Type B pancreatic cell (in vitro differentiated cells): ENCODE results near the gene CEBPG. TPM values are rescaled to one million over a fixed set of nuclear protein-coding genes. Genes with fewer than 3 reads are reported as not detected.

Experiments
- DNase-seq: peaks from one replicate; pipeline ENCODE4 v3.0.0; 2021; ENCODE audit warnings: mixed read lengths; ENCODE audit not compliant: unreplicated experiment; ENCODE audit errors: extremely low spot score
- H3K27ac Mint-ChIP-seq: 2 replicates; pipeline ENCODE4 v1.8.0; 2021; ENCODE audit warnings: mild to moderate bottlenecking, mixed read lengths
- H3K27me3 Mint-ChIP-seq: 2 replicates; pipeline ENCODE4 v1.8.0; 2021; ENCODE audit warnings: mixed read lengths
- H3K36me3 Mint-ChIP-seq: 2 replicates; pipeline ENCODE4 v1.8.0; 2021; ENCODE audit warnings: mixed read lengths
- H3K4me1 Mint-ChIP-seq: one replicate; pipeline ENCODE4 v1.8.0; 2021; ENCODE audit warnings: mixed read lengths; ENCODE audit not compliant: unreplicated experiment
- H3K4me3 Mint-ChIP-seq: 2 replicates; pipeline ENCODE4 v1.8.0; 2021; ENCODE audit warnings: mild to moderate bottlenecking, mixed read lengths
- H3K9me3 Mint-ChIP-seq: 2 replicates; pipeline ENCODE4 v1.8.0; 2021; ENCODE audit warnings: mixed read lengths
- CTCF ChIP-seq: fragments of 200-600 bp; sonication (generic); conservative IDR thresholded peaks from 2 replicates; pipeline ENCODE4 v1.5.0; 2021; ENCODE audit warnings: antibody characterized with exemption, mild to moderate bottlenecking
- total RNA-seq: library from RNA; stranded (reverse); gene quantifications from 2 replicates; pipeline ENCODE4 v1.2.1, GENCODE V29; 2021; ENCODE audit warnings: low replicate concordance

Gene CEBPG
- total RNA-seq, 1 donor from 2014 or later, result 30.1 TPM

GRCh38 chr19:33400856-33401682, 27.6 kb downstream of the CEBPG start:
- no peak overlapping the region for H3K27ac Mint-ChIP-seq
- H3K9me3 Mint-ChIP-seq, result no peaks in the 10 kb centered on the region
- no peak for DNase-seq
- peaks cover 10% of the 10 kb centered on the region for H3K4me1 Mint-ChIP-seq
- TF ChIP-seq CTCF, result no peak
- H3K27me3 Mint-ChIP-seq, result no peaks in the 10 kb centered on the region
- no peak overlapping the region for H3K4me3 Mint-ChIP-seq
- no peaks in the 10 kb centered on the region for H3K36me3 Mint-ChIP-seq

DNA sequence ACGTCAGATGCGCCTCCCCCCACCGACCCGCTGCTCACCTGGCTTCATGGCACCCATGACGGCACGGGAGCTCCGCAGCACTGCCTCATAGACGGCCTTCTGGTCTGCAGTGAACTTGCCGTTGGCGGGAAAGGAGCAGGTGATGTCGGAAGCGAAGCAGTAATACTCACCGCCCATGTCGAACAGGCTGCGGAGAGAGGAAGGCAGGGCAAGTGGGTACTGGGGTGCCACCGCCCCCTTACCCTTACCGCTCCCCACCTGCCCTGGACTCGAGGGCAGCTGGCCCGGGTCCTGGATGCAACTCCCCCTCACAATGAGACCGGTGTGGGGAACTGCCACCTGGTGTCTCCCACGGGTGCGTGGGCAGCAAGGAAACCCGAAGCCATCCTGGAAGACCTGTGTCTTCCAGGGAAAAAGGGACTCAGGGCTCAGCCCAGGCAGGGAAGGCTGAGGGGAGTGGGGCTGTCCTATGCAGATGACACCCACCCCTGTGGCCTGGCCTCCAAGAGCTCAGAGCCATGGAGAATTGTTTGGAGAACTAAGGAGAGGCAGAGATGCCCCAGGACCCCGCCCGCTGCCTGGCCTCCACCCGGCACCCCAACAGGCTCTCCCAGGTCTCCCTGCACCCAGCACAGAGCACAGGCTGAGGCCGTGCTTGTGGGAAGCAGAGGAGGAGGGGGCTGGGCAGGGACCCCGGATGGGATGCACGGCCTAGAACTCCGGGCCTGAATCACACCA, 28.3 kb downstream of the CEBPG start:
- DNase-seq, result no peak
- no peak overlapping the region for H3K4me3 Mint-ChIP-seq
- H3K9me3 Mint-ChIP-seq, result no peaks in the 10 kb centered on the region
- H3K27me3 Mint-ChIP-seq, result no peaks in the 10 kb centered on the region
- no peak overlapping the region for H3K27ac Mint-ChIP-seq
- no peaks in the 10 kb centered on the region for H3K36me3 Mint-ChIP-seq
- TF ChIP-seq CTCF, result no peak
- peaks cover 7% of the 10 kb centered on the region for H3K4me1 Mint-ChIP-seq

- Mint-ChIP-seq H3K4me1 (peaks cover 7% of the 10 kb centered on the region), H3K27ac (no peak overlapping the region), H3K27me3 (no peaks in the 10 kb centered on the region), H3K4me3 (no peak overlapping the region), H3K9me3 (no peaks in the 10 kb centered on the region), H3K36me3 (no peaks in the 10 kb centered on the region)
- DNase-seq, result no peak
- no peak for TF ChIP-seq CTCF
Measured at GRCh38 chr19:33402421-33403220, 29.1 kb downstream of the CEBPG start.

GRCh38 chr19:33403221-33403972, 29.9 kb downstream of the CEBPG start:
- no peak for DNase-seq
- Mint-ChIP-seq H3K36me3 (no peaks in the 10 kb centered on the region), H3K4me3 (no peak overlapping the region), H3K27me3 (no peaks in the 10 kb centered on the region), H3K27ac (peak overlapping the region; percentile 50), H3K4me1 (peaks cover 4% of the 10 kb centered on the region), H3K9me3 (no peaks in the 10 kb centered on the region)
- TF ChIP-seq CTCF, result no peak

DNA sequence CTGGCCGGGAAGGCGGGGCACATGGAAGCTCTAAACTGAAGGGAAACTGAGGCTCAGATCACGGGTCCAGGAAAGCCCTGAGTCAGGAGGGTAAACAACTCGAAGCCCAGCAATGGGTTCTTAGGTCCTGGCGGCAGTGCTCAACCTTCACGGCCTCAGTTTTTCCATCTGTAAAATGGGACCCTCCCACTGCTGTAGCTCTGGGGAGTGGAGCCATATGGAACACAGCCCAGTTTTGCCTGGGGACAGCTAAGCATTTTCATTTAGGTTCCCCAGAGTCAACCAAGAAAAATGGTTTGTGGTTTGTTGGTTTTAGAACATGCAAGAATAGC, 30.4 kb downstream of the CEBPG start:
- peaks cover 3% of the 10 kb centered on the region for H3K4me1 Mint-ChIP-seq
- no peaks in the 10 kb centered on the region for H3K27me3 Mint-ChIP-seq
- no peak for TF ChIP-seq CTCF
- H3K27ac Mint-ChIP-seq, result peak overlapping the region; percentile 50
- no peaks in the 10 kb centered on the region for H3K9me3 Mint-ChIP-seq
- no peak for DNase-seq
- no peaks in the 10 kb centered on the region for H3K36me3 Mint-ChIP-seq
- H3K4me3 Mint-ChIP-seq, result no peak overlapping the region
